HT-29 (cell line): ENCODE results near the gene HOXA5. TPM values are rescaled to one million over a fixed set of nuclear protein-coding genes. Genes with fewer than 3 reads are reported as not detected.

ENCODE experiments used
- DNase-seq: peaks from one replicate; pipeline ENCODE4 v3.0.0-alpha.2; 2015; ENCODE audit warnings: low spot score
- small RNA-seq: library from RNA; depleted of rRNA; stranded (forward); fragments of <200 nt; gene quantifications from one replicate; pipeline ENCODE3, GENCODE V24; 2014
- total RNA-seq: library from RNA; depleted of rRNA; stranded (reverse); fragments of >200 nt; shearing (Covaris generic); gene quantifications from 2 replicates; pipeline ENCODE4 v1.2.3, GENCODE V29; 2014; rRNA removed

Gene HOXA5
- total RNA-seq, 1 experiment from 2014 or later = 22.1 TPM

- DNase-seq = peak; percentile 47
Observed at GRCh38 chr7:27096768-27097514, 46.5 kb downstream of the HOXA5 start.

GRCh38 chr7:27095897-27096767, 47.3 kb downstream of the HOXA5 start, which contains the start of gene HOXA1:
Gene HOXA1 (minus strand): TSS chr7:27096000. CDS start chr7:27095912, 88 bp downstream.
- DNase-seq = peak; percentile 87

GRCh38 chr7:27095050-27095896, 48.2 kb downstream of the HOXA5 start:
- peak; percentile 14 for DNase-seq

- peak; percentile 1 for DNase-seq
Observed at GRCh38 chr7:27094304-27095049, 49.0 kb downstream of the HOXA5 start.

GRCh38 chr7:27093184-27093895, 50.1 kb downstream of the HOXA5 start:
- DNase-seq = peak; percentile 1

- DNase-seq = no peak
Observed at GRCh38 chr7:27092819-27093110, 50.7 kb downstream of the HOXA5 start.

- DNase-seq = peak; percentile 65
Observed at GRCh38 chr7:27091941-27092818, 51.3 kb downstream of the HOXA5 start.

- DNase-seq = peak; percentile 58
Observed at GRCh38 chr7:27091105-27091504, 52.4 kb downstream of the HOXA5 start.

Small RNA genes lying within 50 kb of the gene (small RNA-seq; reads per million reads assigned to genes)
- not detected for gene AC004080.5
- not detected for gene RF01977
- not detected for gene RF02140
- gene RF02141 = not detected

Other genes starting within 250 kb of the HOXA5 start
- gene HOXA1, start 47.7 kb downstream of the HOXA5 start, total RNA-seq = 2.0 and 3.9 TPM in 2 replicates
- gene HOXA2, start 41.0 kb downstream of the HOXA5 start, total RNA-seq = 6.6 and 7.3 TPM in 2 replicates
- 2.2 and 3.7 TPM in 2 replicates for gene HOXA4, start 12.9 kb downstream of the HOXA5 start, total RNA-seq
- 25.5 and 28.1 TPM in 2 replicates for gene HOXA6, start 4.1 kb upstream of the HOXA5 start, total RNA-seq
- 27.8 and 29.0 TPM in 2 replicates for gene HOXA3, start 8.9 kb upstream of the HOXA5 start, total RNA-seq
- gene HOXA7, start 13.0 kb upstream of the HOXA5 start, total RNA-seq = 5.6 and 10.7 TPM in 2 replicates
- gene HOXA9, start 21.9 kb upstream of the HOXA5 start, total RNA-seq = 96.1 and 99.2 TPM in 2 replicates
- gene HOXA10, start 30.6 kb upstream of the HOXA5 start, total RNA-seq = 78.9 and 86.4 TPM in 2 replicates
- gene HOXA11, start 41.6 kb upstream of the HOXA5 start, total RNA-seq = 67.7 and 74.3 TPM in 2 replicates
- 19.8 and 22.2 TPM in 2 replicates for gene HOXA13, start 56.4 kb upstream of the HOXA5 start, total RNA-seq
- 0.31 TPM in 1 of 2 replicates, not detected in the other for gene EVX1, start 99.1 kb upstream of the HOXA5 start, total RNA-seq